Lower leg skin (tissue), 3 donors: ENCODE results near the gene HLA-E.

ENCODE experiments used
- CTCF ChIP-seq, 3 donors: fragments of 450-650 bp; IDR thresholded peaks; one replicate each; pipeline ENCODE4 v1.5.1; 2016; ENCODE audit warnings: antibody characterized with exemption in 3 of 3, mild to moderate bottlenecking in 3 of 3, moderate library complexity in 2 of 3
- POLR2A ChIP-seq, 2 donors: fragments of 450-650 bp; IDR thresholded peaks; one replicate each; pipeline ENCODE4 v1.6.1; 2016 to 2017; ENCODE audit warnings: antibody characterized with exemption in 2 of 2, mild to moderate bottlenecking in 1 of 2, moderate library complexity in 1 of 2

GRCh38 chr6:30444451-30444742, 44.9 kb upstream of the HLA-E start:
- no peak for TF ChIP-seq POLR2A (IDR thresholded peaks at IDR 0.05)
- TF ChIP-seq CTCF (IDR thresholded peaks at IDR 0.05), result no peak
